ENCODE data around the gene DUS1L.

The DUS1L gene

GRCh38 chr17:82080048-82080788 is 14.6 kb upstream of the DUS1L start:
- no peak overlapping the region for H3K4me3 ChIP-seq (ENCODE audit: low read depth, low read length)
- DNase-seq (ENCODE audit: low read depth): no peak
- no peak for TF ChIP-seq CTCF (IDR thresholded peaks at IDR 0.05; ENCODE audit: insufficient read depth, low read depth, low read length, missing control alignments)

GRCh38 chr17:82079001-82079677 is 13.5 kb upstream of the DUS1L start:
- no peak overlapping the region for H3K4me3 ChIP-seq (ENCODE audit: low read depth, low read length)
- no peak for TF ChIP-seq CTCF (IDR thresholded peaks at IDR 0.05; ENCODE audit: insufficient read depth, low read depth, low read length, missing control alignments)
- DNase-seq (ENCODE audit: low read depth): no peak

DNA sequence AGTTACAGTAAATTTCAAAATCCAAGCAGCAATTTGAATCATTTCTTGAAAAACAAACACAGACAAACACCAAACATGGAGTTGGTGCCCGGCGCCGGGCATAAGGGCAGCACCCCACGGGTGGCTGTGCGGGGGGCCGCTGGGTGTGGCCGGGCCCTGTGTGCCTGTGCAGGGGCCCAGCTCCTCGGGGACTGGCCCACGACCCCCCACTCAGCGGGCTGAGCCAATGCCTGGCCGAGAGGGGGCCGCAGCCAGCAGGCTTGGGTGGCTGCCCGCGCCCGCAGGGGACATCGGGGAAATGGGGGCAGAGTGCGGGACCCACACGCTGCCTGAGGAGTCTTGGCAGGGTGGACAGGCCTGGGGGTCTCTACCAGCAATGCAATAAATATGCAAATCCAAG is 12.8 kb upstream of the DUS1L start:
- TF ChIP-seq CTCF (IDR thresholded peaks at IDR 0.05; ENCODE audit: insufficient read depth, low read depth, low read length, missing control alignments): no peak
- no peak for DNase-seq (ENCODE audit: low read depth)
- no peak overlapping the region for H3K4me3 ChIP-seq (ENCODE audit: low read depth, low read length)

- DNase-seq (ENCODE audit: low read depth): no peak
- no peak overlapping the region for H3K4me3 ChIP-seq (ENCODE audit: low read depth, low read length)
- no peak for TF ChIP-seq CTCF (IDR thresholded peaks at IDR 0.05; ENCODE audit: insufficient read depth, low read depth, low read length, missing control alignments)
Measured at GRCh38 chr17:82077617-82078358, 12.2 kb upstream of the DUS1L start.

- no peak overlapping the region for H3K4me3 ChIP-seq (ENCODE audit: low read depth, low read length)
- no peak for DNase-seq (ENCODE audit: low read depth)
- TF ChIP-seq CTCF (IDR thresholded peaks at IDR 0.05; ENCODE audit: insufficient read depth, low read depth, low read length, missing control alignments): no peak
Measured at GRCh38 chr17:82076785-82077591, 11.4 kb upstream of the DUS1L start.

DNA sequence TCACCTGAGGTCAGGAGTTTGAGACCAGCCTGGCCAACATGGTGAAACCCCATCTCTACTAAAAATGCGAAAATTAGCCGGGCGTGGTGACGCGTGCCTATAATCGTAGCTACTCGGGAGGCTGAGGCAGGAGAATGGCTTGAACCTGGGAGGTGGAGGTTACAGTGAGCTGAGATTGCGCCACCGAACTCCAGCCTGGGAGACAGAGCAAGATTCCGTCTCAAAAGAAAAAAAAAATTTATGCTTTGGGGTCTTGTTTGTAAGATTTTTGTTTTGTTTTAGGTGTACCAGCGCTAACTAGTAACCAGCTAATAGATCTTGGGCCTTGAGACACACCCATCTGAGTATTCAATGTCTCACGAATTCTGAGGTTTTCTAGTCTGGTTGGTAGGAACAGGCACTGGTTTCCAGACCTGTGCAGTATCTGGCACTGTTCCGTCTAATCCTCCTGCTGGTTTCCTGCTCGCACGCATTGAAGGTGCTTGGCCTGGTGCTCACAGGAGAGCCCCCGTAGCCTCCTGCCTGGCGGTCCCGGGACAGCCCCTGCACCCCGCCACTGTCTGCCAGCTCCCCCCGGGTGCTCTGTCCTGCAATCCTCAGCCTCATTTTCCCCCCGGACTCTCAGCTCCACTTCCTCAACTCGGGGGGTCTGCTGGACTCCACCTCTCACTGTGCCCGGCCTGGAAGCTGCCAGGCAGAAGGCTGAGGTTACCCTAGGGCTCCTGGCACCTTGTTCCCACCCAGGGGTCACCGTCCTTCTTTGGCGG is 10.6 kb upstream of the DUS1L start:
- no peak overlapping the region for H3K4me3 ChIP-seq (ENCODE audit: low read depth, low read length)
- DNase-seq (ENCODE audit: low read depth): no peak
- TF ChIP-seq CTCF (IDR thresholded peaks at IDR 0.05; ENCODE audit: insufficient read depth, low read depth, low read length, missing control alignments): no peak

All from GM12865 (cell line).